SK-N-DZ (cell line): ENCODE results near the gene NFKB1.
A peak's percentile ranks its signal among the peaks of the same experiment; 100 is the strongest.
"Not testable (repeated sequence)": the region's sequence is repeated elsewhere in the genome, so short reads cannot be mapped to it uniquely, and the experiment has no call there.

Experiments used
- DNase-seq: peaks from one replicate; pipeline ENCODE4 v3.0.0-alpha.2; 2015; ENCODE audit warnings: low spot score

The NFKB1 gene

GRCh38 chr4:102599455-102599854 is 98.3 kb downstream of the NFKB1 start:
- DNase-seq = no peak

- DNase-seq = no peak
Observed at GRCh38 chr4:102599886-102600285, 98.7 kb downstream of the NFKB1 start.

DNA sequence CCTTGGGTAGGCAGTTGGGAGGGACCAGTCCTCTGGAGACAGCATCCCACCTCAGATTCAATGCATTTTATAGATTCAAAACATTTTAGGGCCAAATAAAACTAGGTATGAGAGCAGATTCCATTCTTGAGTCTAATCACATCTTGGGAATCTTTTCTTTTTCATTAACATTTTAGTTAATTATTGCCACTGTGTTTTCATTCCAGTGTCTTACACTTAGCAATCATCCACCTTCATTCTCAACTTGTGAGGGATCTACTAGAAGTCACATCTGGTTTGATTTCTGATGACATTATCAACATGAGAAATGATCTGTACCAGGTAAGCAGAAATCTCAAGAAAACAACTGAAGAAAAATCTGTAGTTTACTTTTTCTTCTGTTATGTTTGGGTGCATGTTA is 99.5 kb downstream of the NFKB1 start:
- DNase-seq = no peak

- no peak for DNase-seq
Observed at GRCh38 chr4:102601586-102602227, 100.5 kb downstream of the NFKB1 start.

GRCh38 chr4:102604222-102604940 is 103.2 kb downstream of the NFKB1 start:
- no peak for DNase-seq

- DNase-seq = no peak
Observed at GRCh38 chr4:102606261-102606660, 105.1 kb downstream of the NFKB1 start.

GRCh38 chr4:102606846-102607450 is 105.8 kb downstream of the NFKB1 start:
- no peak for DNase-seq

- DNase-seq = no peak
Observed at GRCh38 chr4:102608190-102608589, 107.0 kb downstream of the NFKB1 start.

DNA sequence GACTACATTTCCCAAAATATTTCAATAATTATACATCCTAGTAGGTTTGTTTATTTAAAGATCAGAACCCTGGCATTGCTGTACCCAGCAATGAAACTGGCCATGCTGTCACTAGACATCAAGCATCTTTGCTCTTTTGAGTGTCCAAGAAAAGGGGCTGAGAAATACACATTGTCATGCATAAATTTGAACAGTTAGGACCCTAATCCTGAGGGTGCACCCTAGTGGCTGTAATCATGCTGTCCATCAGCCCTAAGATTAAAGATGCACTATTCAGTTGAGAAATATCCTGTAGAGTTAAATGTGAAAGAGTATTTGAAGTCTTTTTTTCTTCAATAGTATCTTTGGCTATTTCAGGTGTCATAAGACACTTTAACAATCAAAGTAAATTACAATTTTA is 108.8 kb downstream of the NFKB1 start:
- DNase-seq = no peak

GRCh38 chr4:102610476-102610875 is 109.3 kb downstream of the NFKB1 start:
- no peak for DNase-seq

DNA sequence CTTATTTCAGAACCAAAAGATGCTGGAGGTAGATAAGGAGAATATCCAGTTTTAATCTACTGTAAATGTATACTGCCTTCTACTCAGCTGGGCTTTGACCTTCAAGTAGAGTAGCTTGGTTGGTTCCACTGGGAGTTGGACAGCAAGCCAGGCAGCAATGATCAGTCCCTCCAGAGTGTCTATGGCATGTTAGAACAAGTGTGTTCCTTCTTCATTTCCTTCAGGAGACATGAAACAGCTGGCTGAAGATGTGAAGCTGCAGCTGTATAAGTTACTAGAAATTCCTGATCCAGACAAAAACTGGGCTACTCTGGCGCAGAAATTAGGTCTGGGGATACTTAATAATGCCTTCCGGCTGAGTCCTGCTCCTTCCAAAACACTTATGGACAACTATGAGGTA is 111.1 kb downstream of the NFKB1 start:
- DNase-seq = no peak

DNA sequence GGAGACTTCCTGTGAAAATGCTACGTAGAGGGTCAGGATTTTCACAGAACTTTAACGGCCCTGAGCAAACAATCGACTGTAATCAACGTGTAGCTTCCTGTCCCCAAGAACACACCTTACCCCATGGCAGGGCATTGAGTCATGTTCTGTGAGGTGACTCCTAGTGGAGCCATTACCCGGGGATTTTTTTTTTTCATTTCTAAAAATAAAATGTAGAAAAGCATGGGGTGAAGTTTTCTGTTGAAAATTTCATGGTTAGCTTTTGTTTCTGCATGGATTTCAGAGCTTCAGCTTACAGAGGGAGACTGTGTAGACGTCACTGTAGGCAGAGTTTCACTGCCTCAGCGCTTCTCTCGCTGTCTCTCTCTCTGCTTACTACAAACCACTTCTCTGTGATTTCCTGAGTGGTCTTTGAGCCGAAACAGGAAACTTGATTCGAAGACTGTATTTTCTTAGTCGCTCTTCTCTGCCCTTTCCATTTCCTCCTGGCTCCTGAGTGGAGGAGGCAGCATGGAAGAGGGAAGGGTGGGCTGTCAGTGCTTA is 111.7 kb downstream of the NFKB1 start:
- DNase-seq = no peak

GRCh38 chr4:102614801-102615200 is 113.6 kb downstream of the NFKB1 start:
- no peak for DNase-seq

DNA sequence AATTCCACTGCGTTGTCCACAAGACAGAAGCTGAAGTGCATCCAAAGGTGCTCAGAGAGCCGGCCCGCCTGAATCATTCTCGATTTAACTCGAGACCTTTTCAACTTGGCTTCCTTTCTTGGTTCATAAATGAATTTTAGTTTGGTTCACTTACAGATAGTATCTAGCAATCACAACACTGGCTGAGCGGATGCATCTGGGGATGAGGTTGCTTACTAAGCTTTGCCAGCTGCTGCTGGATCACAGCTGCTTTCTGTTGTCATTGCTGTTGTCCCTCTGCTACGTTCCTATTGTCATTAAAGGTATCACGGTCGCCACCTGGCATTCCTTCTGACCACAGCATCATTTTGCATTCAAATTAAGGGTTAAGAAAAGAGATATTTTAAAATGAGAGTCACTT is 115.5 kb downstream of the NFKB1 start:
- peak; percentile 52 for DNase-seq

- not testable (repeated sequence) for DNase-seq
Observed at GRCh38 chr4:102619021-102619420, 117.9 kb downstream of the NFKB1 start.

GRCh38 chr4:102619776-102620631 is 118.8 kb downstream of the NFKB1 start:
- DNase-seq = not testable (repeated sequence)

- peak; percentile 36 for DNase-seq
Observed at GRCh38 chr4:102620697-102621497, 119.7 kb downstream of the NFKB1 start.

DNA sequence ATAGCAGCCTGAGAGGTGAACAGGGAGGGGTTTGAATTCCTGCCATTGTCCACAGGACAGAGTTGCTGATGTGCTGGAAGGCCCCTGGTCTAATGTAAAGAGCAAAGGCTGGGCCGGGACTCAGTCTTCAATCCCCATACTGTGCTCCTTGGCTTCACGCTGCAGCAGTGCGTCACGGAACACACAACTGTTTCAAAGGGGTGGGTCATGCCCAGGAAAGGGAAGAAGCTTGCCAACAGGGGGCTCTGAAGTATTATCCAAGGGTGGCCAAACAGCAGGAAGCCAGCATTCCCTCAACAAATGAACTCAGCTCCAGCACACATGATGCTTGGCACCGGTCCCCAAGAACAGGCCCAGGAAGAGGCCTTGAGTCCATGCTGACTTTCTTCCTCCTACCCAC is 122.5 kb downstream of the NFKB1 start:
- peak; percentile 62 for DNase-seq

DNA sequence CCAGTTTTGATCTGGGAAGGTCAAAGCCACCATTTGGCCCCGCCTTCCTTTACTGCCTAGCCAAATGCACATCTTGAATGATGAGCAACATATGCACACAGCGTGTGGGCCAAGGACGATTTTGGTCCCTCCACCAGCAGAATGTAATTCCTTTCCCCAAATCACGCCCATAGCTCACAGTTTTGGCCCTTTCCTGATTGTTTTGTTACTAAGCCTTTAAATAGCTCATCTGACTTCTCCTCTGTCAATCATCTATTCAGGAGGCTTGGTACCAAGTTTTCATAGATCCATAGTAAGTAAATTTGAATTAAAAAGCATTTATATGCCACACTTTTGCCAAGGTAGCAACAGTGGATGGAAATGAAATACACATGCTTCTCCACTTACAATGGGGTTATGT is 123.3 kb downstream of the NFKB1 start:
- no peak for DNase-seq

DNA sequence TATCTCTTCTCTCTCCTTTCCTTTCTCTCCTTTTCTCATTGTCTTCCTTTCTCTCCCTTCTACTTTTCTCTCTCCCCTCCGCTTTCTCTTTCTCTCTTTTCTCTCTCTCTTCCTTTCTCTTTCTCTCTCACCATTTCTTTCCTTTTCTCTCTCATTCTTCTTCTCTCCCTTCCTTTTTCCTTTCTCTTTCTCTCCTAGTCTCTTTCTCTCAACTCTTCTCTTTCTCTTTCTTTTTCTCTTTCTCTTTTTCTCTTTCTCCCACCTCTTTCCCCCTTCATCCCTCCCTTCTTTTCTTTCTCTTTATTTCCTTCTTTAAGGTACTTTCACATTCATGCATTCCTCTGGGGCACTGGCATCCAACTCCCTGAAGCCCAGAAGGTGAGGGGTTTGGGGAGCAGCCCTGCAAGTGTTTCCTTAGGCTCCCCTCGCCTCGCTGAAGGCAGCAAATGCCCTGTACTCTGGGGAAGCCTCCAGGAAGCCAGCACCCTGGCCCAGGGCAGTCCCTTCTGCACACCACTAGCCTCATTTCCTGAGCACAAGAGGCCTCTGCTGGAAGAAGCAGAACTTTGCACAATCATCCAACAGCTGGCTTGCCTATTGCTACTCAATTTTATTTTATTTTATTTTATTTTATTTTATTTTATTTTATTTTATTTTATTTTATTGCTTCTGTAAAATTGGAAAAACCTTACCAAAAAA is 124.2 kb downstream of the NFKB1 start:
- peak; percentile 16 for DNase-seq
